ENCODE results near the gene RWDD3. TPM values are rescaled to one million over a fixed set of nuclear protein-coding genes. Genes with fewer than 3 reads are reported as not detected.

The RWDD3 gene
- total RNA-seq, 1 donor from 2014 or later: 17.9 TPM

DNA sequence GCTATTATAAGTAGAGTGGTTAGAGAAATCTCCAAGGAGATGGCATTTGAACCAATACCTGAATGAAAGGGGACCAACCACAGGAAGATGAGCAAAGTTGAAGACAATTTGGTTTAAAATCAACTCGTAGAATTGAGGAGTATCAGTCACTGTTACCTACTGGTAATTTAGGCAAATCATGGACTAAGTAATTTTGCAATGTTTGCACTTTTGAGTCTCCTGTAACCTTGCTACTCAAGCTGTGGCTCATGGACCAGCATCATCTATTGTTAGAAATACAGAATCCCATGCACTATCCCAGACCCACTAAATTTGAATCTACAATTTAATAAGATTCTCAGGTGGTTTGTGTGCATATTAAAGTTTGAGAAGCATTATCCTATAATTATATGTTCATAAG is 21.8 kb downstream of the RWDD3 start:
- H3K4me3 ChIP-seq: no peak overlapping the region
- H3K9me3 ChIP-seq: no peaks in the 10 kb centered on the region
- H3K4me1 ChIP-seq: no peaks in the 10 kb centered on the region
- no peaks in the 10 kb centered on the region for H3K36me3 ChIP-seq
- H3K27ac ChIP-seq: no peak overlapping the region
- no peak for DNase-seq (ENCODE audit: extremely low spot score in 2 of 2)
- intact Hi-C loops (cut with DNase I): no loop called here
- TF ChIP-seq POLR2AphosphoS5 (IDR thresholded peaks at IDR 0.05; ENCODE audit: insufficient read depth in 1 of 2, low read depth in 1 of 2) (no peak), POLR2A (IDR thresholded peaks at IDR 0.05) (no peak)
- TF ChIP-seq, protein P1, sequence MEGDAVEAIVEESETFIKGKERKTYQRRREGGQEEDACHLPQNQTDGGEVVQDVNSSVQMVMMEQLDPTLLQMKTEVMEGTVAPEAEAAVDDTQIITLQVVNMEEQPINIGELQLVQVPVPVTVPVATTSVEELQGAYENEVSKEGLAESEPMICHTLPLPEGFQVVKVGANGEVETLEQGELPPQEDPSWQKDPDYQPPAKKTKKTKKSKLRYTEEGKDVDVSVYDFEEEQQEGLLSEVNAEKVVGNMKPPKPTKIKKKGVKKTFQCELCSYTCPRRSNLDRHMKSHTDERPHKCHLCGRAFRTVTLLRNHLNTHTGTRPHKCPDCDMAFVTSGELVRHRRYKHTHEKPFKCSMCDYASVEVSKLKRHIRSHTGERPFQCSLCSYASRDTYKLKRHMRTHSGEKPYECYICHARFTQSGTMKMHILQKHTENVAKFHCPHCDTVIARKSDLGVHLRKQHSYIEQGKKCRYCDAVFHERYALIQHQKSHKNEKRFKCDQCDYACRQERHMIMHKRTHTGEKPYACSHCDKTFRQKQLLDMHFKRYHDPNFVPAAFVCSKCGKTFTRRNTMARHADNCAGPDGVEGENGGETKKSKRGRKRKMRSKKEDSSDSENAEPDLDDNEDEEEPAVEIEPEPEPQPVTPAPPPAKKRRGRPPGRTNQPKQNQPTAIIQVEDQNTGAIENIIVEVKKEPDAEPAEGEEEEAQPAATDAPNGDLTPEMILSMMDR (IDR thresholded peaks at IDR 0.05): no peak
- no peaks in the 10 kb centered on the region for H3K27me3 ChIP-seq

DNA sequence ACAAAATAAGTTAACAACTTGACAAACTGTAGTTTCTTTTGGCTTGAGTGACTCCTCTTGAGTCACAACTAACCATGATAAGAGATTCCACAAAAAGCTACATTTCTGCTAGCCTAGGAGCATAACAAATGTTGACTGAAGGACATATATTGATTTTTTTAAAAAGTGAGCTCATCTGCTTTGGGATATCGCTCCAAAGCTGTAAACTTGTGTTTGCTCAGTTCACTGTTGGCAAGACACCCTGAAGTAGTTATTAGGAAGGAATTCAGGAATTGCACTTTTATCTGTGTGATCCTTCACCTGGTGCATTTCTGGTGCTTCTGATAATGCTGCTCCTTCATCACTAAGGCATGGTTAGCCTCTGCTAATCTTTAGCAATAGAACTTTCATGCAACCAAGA is 23.7 kb downstream of the RWDD3 start:
- intact Hi-C loops (cut with DNase I): no loop called here
- TF ChIP-seq POLR2AphosphoS5 (IDR thresholded peaks at IDR 0.05; ENCODE audit: insufficient read depth in 1 of 2, low read depth in 1 of 2) (no peak), POLR2A (IDR thresholded peaks at IDR 0.05) (no peak)
- TF ChIP-seq, protein P1 (IDR thresholded peaks at IDR 0.05): no peak
- Histone ChIP-seq H3K27me3 (no peaks in the 10 kb centered on the region), H3K9me3 (no peaks in the 10 kb centered on the region), H3K36me3 (no peaks in the 10 kb centered on the region), H3K4me1 (no peaks in the 10 kb centered on the region), H3K4me3 (no peak overlapping the region), H3K27ac (no peak overlapping the region)
- DNase-seq (ENCODE audit: extremely low spot score in 2 of 2): no peak

GRCh38 chr1:95259245-95259644 is 25.2 kb downstream of the RWDD3 start:
- intact Hi-C loops (cut with DNase I): no loop called here
- Histone ChIP-seq H3K36me3 (no peaks in the 10 kb centered on the region), H3K27ac (no peak overlapping the region), H3K27me3 (no peaks in the 10 kb centered on the region), H3K9me3 (no peaks in the 10 kb centered on the region), H3K4me1 (no peaks in the 10 kb centered on the region), H3K4me3 (no peak overlapping the region)
- no peak for DNase-seq (ENCODE audit: extremely low spot score in 2 of 2)
- TF ChIP-seq POLR2AphosphoS5 (IDR thresholded peaks at IDR 0.05; ENCODE audit: insufficient read depth in 1 of 2, low read depth in 1 of 2) (no peak), POLR2A (IDR thresholded peaks at IDR 0.05) (no peak)
- TF ChIP-seq, protein P1 (IDR thresholded peaks at IDR 0.05): no peak

DNA sequence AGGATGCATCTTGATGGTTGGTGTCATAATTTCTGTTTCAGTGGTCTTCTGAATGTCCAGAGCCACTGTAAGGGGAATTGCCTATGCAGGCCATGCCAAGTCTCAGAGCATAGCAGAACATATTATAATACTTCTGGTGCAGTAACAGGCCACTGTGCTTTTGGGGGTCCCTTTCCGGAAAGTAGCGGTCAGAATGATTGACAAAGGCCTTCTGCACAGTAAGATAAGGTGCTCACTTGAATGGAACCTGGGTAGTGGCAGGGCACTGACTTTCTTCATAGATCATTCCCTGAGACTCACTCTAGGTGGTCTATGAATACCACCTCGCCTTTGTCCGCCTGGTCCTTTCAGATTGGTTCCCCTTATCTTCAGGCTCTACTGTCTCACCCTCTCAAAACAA is 28.9 kb downstream of the RWDD3 start:
- intact Hi-C loops (cut with DNase I): no loop called here
- no peaks in the 10 kb centered on the region for H3K4me1 ChIP-seq

DNA sequence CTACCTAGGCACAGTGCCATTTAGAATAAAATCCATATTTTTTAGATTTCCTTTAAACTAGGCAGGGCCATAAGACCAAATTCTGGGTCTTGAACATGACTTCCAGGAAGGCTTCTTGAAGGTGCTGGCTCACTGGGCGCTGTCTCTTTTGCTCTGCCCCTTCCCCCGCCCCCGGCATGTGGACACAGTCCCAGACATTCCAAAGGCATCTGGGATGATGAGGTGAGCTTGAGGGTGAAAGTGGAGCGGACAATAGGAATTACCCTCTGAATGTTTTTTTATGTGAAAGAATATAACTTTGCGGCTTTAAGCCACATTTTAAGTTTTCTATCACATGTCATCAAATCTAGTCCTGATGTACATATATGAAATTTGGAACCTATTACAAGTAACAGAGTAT is 29.4 kb downstream of the RWDD3 start:
- intact Hi-C loops (cut with DNase I): no loop called here
- Histone ChIP-seq H3K36me3 (no peaks in the 10 kb centered on the region), H3K9me3 (no peaks in the 10 kb centered on the region), H3K4me1 (no peaks in the 10 kb centered on the region), H3K27me3 (no peaks in the 10 kb centered on the region), H3K4me3 (no peak overlapping the region), H3K27ac (no peak overlapping the region)
- DNase-seq (ENCODE audit: extremely low spot score in 2 of 2): no peak
- TF ChIP-seq POLR2A (IDR thresholded peaks at IDR 0.05): no peak
- TF ChIP-seq, protein P1 (IDR thresholded peaks at IDR 0.05): no peak
- TF ChIP-seq POLR2AphosphoS5 (IDR thresholded peaks at IDR 0.05; ENCODE audit: insufficient read depth in 1 of 2, low read depth in 1 of 2): no peak

More for the DNA sequence above, 28.9 kb downstream of the RWDD3 start:
- DNase-seq (ENCODE audit: extremely low spot score in 2 of 2): no peak
- no peak overlapping the region for H3K27ac ChIP-seq
- no peak for TF ChIP-seq POLR2A (IDR thresholded peaks at IDR 0.05)
- TF ChIP-seq POLR2AphosphoS5 (IDR thresholded peaks at IDR 0.05; ENCODE audit: insufficient read depth in 1 of 2, low read depth in 1 of 2): no peak
- TF ChIP-seq, protein P1 (IDR thresholded peaks at IDR 0.05): no peak
- no peaks in the 10 kb centered on the region for H3K9me3 ChIP-seq
- no peaks in the 10 kb centered on the region for H3K27me3 ChIP-seq
- H3K4me3 ChIP-seq: no peak overlapping the region
- H3K36me3 ChIP-seq: no peaks in the 10 kb centered on the region
